ENCODE measurements around the gene IDH2. TPM values are rescaled to one million over a fixed set of nuclear protein-coding genes. Genes with fewer than 3 reads are reported as not detected.

The IDH2 gene
- total and polyA plus RNA-seq, 10 of the 15 experiments (the other 5 are each of a cell fraction or from before 2014, with no cell fraction given): 2.3 to 358 (median 242) TPM

GRCh38 chr15:90037961-90038631 lies 64.2 kb downstream of the IDH2 start (continued):
- TF ChIP-seq BHLHE40 (IDR thresholded peaks at IDR 0.05; ENCODE audit: borderline replicate concordance in 1 of 2, low read depth in 2 of 2, low read length in 1 of 2) (peak; percentile 84 to 88), STAT3 (IDR thresholded peaks at IDR 0.05; ENCODE audit: low read depth, low read length) (peak; percentile 48; the same call in 1 of the 2 replicates), ZNF687 (IDR thresholded peaks at IDR 0.05) (peak; percentile 100), BRCA1 (IDR thresholded peaks at IDR 0.05; ENCODE audit: low read depth, low read length) (no peak), ATF7 (IDR thresholded peaks at IDR 0.05; ENCODE audit: low read depth) (peak; percentile 98), HDAC2 (IDR thresholded peaks at IDR 0.05) (no peak), SREBF1 (IDR thresholded peaks at IDR 0.05; ENCODE audit: low read length) (no peak), YY1 (IDR thresholded peaks at IDR 0.05; ENCODE audit: low read depth, low read length) (0 out of 2 replicates have a peak, but pooled peaks have one; percentile 55), ZBTB11 (CRISPR knock-in tag; IDR thresholded peaks at IDR 0.05) (no peak), TAF1 (IDR thresholded peaks at IDR 0.05; ENCODE audit: borderline replicate concordance, low read depth, low read length) (no peak), SP1 (IDR thresholded peaks at IDR 0.05; ENCODE audit: low read depth, low read length) (peak; percentile 88), MAX (IDR thresholded peaks at IDR 0.05; ENCODE audit: low read depth, low read length) (peak; percentile 82; the same call in 1 of the 2 replicates), ATF3 (IDR thresholded peaks at IDR 0.05; ENCODE audit: borderline replicate concordance, extremely low read depth, low read depth, low read length) (no peak), BCL11A (IDR thresholded peaks at IDR 0.05; ENCODE audit: low read depth, low read length) (peak; percentile 93), RB1 (IDR thresholded peaks at IDR 0.05; ENCODE audit: borderline replicate concordance) (no peak), IRF3 (IDR thresholded peaks at IDR 0.05) (no peak), NRF1 (conservative IDR thresholded peaks at IDR 0.05; ENCODE audit: low read depth, low read length) (no peak), PKNOX1 (IDR thresholded peaks at IDR 0.05) (peak; percentile 75), CEBPB (IDR thresholded peaks at IDR 0.05; ENCODE audit: borderline replicate concordance in 1 of 2, low read depth in 2 of 2, low read length in 2 of 2) (peak in 1 of 2 experiments; percentile 49; a peak in 1 of 4 replicates), NR2C1 (IDR thresholded peaks at IDR 0.05) (no peak)

Measured in GM12878 (cell line).